Measurements from ENCODE around the gene KATNB1. TPM values are rescaled to one million over a fixed set of nuclear protein-coding genes. Genes with fewer than 3 reads are reported as not detected.
A peak's percentile ranks its signal among the peaks of the same experiment; 100 is the strongest.

Gene KATNB1
- total and polyA plus RNA-seq, 8 donors: 7.8 to 17.0 (median 11.4) TPM

DNA sequence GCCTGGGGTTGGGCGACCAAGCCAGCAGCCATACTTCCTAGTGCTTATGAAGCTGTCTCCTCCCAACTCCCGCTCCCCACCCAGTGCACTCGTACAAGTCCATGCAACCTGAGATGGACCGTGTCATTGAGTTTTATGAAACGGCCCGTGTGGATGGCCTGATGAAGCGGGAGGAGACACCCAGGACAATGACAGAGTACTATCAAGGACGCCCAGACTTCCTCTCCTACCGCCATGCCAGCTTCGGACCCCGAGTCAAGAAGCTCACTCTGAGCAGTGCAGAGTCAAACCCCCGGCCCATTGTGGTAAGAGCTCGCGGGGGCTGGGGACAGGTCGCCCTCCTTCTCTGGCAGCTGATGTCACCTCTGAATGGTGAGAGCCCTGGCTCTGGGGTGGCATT lies 11.0 kb upstream of the KATNB1 start:
- FAIRE-seq: no peak
- H3K27ac ChIP-seq: no peak overlapping the region
- H3K4me3 ChIP-seq: no peak overlapping the region
- TF ChIP-seq, protein P1, sequence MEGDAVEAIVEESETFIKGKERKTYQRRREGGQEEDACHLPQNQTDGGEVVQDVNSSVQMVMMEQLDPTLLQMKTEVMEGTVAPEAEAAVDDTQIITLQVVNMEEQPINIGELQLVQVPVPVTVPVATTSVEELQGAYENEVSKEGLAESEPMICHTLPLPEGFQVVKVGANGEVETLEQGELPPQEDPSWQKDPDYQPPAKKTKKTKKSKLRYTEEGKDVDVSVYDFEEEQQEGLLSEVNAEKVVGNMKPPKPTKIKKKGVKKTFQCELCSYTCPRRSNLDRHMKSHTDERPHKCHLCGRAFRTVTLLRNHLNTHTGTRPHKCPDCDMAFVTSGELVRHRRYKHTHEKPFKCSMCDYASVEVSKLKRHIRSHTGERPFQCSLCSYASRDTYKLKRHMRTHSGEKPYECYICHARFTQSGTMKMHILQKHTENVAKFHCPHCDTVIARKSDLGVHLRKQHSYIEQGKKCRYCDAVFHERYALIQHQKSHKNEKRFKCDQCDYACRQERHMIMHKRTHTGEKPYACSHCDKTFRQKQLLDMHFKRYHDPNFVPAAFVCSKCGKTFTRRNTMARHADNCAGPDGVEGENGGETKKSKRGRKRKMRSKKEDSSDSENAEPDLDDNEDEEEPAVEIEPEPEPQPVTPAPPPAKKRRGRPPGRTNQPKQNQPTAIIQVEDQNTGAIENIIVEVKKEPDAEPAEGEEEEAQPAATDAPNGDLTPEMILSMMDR (IDR thresholded peaks at IDR 0.05): no peak
- no peaks in the 10 kb centered on the region for H3K36me3 ChIP-seq
- H3K4me1 ChIP-seq: no peaks in the 10 kb centered on the region
- no peaks in the 10 kb centered on the region for H3K9me3 ChIP-seq
- no peaks in the 10 kb centered on the region for H3K27me3 ChIP-seq
- peak in 1 of 6 donors; percentile 43 for DNase-seq
- ATAC-seq: no peak
- WGBS, 2 donors: 83 to 90% methylated on average over 15 of the region's 15 CpGs
- intact Hi-C loops (cut with DNase I): loop anchor here in 2 of 3 donors (5.0 to 10.0 kb wide), 4 partner anchors 72 to 150 kb away; no protein-coding TSS in a partner anchor

- DNase-seq (peak in 1 of 6 donors; percentile 3), FAIRE-seq (no peak), ATAC-seq (no peak)
- H3K36me3 ChIP-seq: no peaks in the 10 kb centered on the region
- WGBS, 2 donors: 60 to 64% methylated on average over 5 of the region's 5 CpGs
- H3K4me3 ChIP-seq: no peak overlapping the region
- H3K9me3 ChIP-seq: no peaks in the 10 kb centered on the region
- intact Hi-C loops (cut with DNase I): loop anchor here in 1 of 3 donors (10.0 kb wide), 1 partner anchor 150 kb away; no protein-coding TSS in a partner anchor
- H3K27ac ChIP-seq: no peak overlapping the region
- TF ChIP-seq, protein P1 (IDR thresholded peaks at IDR 0.05): no peak
- no peaks in the 10 kb centered on the region for H3K27me3 ChIP-seq
- no peaks in the 10 kb centered on the region for H3K4me1 ChIP-seq
Observed at GRCh38 chr16:57725151-57725550, 10.4 kb upstream of the KATNB1 start.

DNA sequence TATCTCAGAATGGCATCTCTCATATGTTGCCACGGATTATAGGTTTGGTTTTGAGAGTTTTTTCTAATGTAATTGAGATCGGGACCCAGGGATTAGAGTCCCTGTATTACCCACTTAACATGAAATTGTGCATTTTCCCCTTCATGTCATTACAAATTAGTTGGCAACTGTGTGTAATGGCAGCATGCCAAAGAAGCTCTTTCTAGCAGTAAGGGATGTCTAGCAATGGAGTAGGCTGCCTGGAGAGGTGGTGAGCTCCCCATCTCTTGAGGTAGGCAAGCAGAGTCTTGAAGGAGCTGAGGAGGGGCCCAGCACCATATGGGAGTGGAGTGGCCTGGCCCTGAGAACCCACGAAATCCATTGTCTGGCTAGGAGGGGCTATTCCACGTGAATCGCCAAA lies 10.0 kb upstream of the KATNB1 start:
- H3K9me3 ChIP-seq: no peaks in the 10 kb centered on the region
- H3K4me3 ChIP-seq: no peak overlapping the region
- DNase-seq (no peak), ATAC-seq (no peak), FAIRE-seq (no peak)
- no peak overlapping the region for H3K27ac ChIP-seq
- TF ChIP-seq, protein P1 (IDR thresholded peaks at IDR 0.05): no peak
- intact Hi-C loops (cut with DNase I): loop anchor here in 1 of 3 donors (10.0 kb wide), 1 partner anchor 151 kb away; no protein-coding TSS in a partner anchor
- WGBS, 2 donors: 54 to 55% methylated on average over 5 of the region's 5 CpGs
- no peaks in the 10 kb centered on the region for H3K4me1 ChIP-seq
- H3K36me3 ChIP-seq: no peaks in the 10 kb centered on the region
- no peaks in the 10 kb centered on the region for H3K27me3 ChIP-seq

DNA sequence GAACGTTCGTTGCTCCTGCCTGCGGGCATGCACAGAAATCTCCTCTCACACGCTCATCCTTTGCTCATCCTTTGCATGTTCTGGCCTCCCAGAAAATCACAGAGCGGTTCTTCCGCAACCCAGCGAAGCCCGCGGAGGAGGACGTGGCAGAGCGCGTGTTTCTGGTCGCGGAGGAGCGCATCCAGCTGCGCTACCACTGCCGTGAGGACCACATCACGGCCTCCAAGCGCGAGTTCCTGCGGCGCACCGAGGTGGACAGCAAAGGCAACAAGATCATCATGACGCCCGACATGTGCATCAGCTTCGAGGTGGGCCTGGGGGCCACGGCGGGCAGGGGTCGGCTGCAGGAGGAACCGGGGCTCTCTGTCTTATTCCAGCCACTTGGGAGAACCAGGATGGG lies 9.6 kb upstream of the KATNB1 start:
- WGBS, 2 donors: 83 to 89% methylated on average over 30 of the region's 30 CpGs
- Histone ChIP-seq H3K27me3 (no peaks in the 10 kb centered on the region), H3K4me3 (no peak overlapping the region), H3K27ac (no peak overlapping the region), H3K36me3 (no peaks in the 10 kb centered on the region), H3K9me3 (no peaks in the 10 kb centered on the region), H3K4me1 (no peaks in the 10 kb centered on the region)
- TF ChIP-seq, protein P1 (IDR thresholded peaks at IDR 0.05): no peak
- peak in 1 of 6 donors; percentile 44 for DNase-seq
- intact Hi-C loops (cut with DNase I): loop anchor here in 1 of 3 donors (10.0 kb wide), 1 partner anchor 151 kb away; no protein-coding TSS in a partner anchor
- no peak for ATAC-seq
- FAIRE-seq: no peak

GRCh38 chr16:57726433-57726947 lies 9.1 kb upstream of the KATNB1 start:
- no peak overlapping the region for H3K27ac ChIP-seq
- H3K36me3 ChIP-seq: no peaks in the 10 kb centered on the region
- ATAC-seq (no peak), FAIRE-seq (no peak), DNase-seq (peak in 1 of 6 donors; percentile 8)
- no peak overlapping the region for H3K4me3 ChIP-seq
- TF ChIP-seq, protein P1 (IDR thresholded peaks at IDR 0.05): no peak
- no peaks in the 10 kb centered on the region for H3K4me1 ChIP-seq
- no peaks in the 10 kb centered on the region for H3K27me3 ChIP-seq
- WGBS, 2 donors: 62 to 75% methylated on average over 7 of the region's 7 CpGs
- no peaks in the 10 kb centered on the region for H3K9me3 ChIP-seq
- intact Hi-C loops (cut with DNase I): loop anchor here in 1 of 3 donors (10.0 kb wide), 1 partner anchor 152 kb away; no protein-coding TSS in a partner anchor
